Astrocyte of the spinal cord (primary cell): ENCODE measurements around the gene TMTC2.

Experiments
- DNase-seq: peaks from one replicate; pipeline ENCODE4 v3.0.0; 2011; ENCODE audit warnings: low read depth, low spot score
- H3K4me3 ChIP-seq: 2 replicates; pipeline ENCODE4 v1.5.1; 2011; ENCODE audit warnings: low read depth, mild to moderate bottlenecking, low read length, moderate library complexity
- in situ Hi-C: cut with HindIII; loops from 2 replicates; pipeline ENCODE4 v1.10.0; 2017; ENCODE audit warnings: low sequenced_read_pairs
- TF ChIP-seq, protein P1 (sequence below): IDR thresholded peaks from 2 replicates; pipeline ENCODE4 v1.5.1; 2012; ENCODE audit warnings: low read depth, mild to moderate bottlenecking, low read length, inconsistent platforms

The TMTC2 gene

DNA sequence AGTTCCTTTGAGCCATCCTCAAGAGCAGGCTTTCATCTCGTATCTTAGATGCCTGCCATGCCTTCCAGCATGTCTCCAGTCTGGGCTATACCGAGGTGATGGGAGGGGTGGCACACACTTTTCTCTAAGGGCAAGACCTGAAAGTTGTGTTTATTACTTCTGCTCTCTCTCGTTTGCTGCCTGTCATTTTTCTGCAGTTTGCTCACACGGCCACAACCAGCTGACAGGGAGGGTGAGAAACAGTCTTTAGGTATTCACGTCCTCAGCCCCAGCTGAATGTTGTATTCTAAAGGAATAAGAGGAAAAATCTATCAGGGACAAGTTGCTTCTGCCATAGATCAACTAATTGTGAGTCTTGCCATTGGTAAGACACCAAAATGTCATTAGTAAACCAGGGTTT, 88.0 kb downstream of the TMTC2 start:
- in situ Hi-C loops: no loop called here
- H3K4me3 ChIP-seq: no peak overlapping the region
- TF ChIP-seq, protein P1, sequence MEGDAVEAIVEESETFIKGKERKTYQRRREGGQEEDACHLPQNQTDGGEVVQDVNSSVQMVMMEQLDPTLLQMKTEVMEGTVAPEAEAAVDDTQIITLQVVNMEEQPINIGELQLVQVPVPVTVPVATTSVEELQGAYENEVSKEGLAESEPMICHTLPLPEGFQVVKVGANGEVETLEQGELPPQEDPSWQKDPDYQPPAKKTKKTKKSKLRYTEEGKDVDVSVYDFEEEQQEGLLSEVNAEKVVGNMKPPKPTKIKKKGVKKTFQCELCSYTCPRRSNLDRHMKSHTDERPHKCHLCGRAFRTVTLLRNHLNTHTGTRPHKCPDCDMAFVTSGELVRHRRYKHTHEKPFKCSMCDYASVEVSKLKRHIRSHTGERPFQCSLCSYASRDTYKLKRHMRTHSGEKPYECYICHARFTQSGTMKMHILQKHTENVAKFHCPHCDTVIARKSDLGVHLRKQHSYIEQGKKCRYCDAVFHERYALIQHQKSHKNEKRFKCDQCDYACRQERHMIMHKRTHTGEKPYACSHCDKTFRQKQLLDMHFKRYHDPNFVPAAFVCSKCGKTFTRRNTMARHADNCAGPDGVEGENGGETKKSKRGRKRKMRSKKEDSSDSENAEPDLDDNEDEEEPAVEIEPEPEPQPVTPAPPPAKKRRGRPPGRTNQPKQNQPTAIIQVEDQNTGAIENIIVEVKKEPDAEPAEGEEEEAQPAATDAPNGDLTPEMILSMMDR: no peak
- DNase-seq: no peak

DNA sequence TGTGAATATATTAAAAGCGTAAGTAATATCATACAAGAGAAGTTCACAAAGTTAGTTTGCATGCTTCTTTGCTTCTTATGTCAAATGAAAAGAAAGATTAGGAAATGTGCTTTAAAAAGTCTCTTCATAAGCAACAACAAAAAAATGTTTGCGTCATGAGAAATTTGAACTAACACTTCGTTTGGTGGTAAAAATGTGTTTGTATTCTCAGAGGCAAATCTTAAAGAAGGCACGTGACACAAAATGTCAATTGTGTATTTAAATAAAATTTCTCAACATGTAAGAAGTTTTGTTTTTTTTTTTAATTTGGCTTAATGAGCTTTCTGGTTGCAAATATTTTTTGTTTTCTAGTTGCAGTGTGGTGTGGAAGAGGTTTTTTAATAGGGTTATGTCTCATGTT, 93.8 kb downstream of the TMTC2 start:
- TF ChIP-seq, protein P1: no peak

DNA sequence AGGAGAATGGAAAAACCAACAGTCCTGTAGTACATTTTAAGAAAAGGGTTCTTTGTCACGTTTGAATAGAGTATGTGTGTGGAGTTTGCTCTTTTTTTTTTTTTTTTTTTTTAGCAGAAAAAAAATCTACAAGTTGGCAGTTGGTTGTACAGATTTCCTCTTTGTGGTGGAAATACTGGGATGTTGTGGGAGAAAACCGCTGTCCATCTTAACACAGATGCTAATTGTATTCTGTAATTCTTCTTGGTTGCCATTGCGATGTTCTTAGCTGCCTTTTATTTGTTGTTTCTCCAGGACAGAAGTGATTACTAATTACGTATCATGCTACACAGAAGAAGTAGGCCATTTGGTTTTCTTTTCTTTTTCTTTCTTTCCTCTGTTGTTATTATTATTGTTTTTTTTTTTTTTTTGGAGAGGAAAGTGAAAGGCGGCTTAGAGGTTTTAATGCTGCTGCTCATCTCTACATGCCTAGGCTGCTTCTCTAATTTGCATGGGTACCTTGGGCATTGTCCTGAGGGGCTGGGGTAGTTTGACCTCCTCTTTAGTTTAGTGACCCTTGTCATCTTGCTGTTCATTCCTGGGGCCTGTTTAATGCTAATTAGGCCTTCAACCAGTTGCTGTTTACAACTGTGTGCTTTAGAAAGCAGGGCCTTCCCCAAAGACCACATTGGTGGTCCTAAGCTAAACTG, 94.7 kb downstream of the TMTC2 start:
- TF ChIP-seq, protein P1: no peak
- in situ Hi-C loops: no loop called here
- H3K4me3 ChIP-seq: no peak overlapping the region
- no peak for DNase-seq

More for the DNA sequence above, 93.8 kb downstream of the TMTC2 start:
- H3K4me3 ChIP-seq: no peak overlapping the region
- DNase-seq: no peak
- in situ Hi-C loops: no loop called here

DNA sequence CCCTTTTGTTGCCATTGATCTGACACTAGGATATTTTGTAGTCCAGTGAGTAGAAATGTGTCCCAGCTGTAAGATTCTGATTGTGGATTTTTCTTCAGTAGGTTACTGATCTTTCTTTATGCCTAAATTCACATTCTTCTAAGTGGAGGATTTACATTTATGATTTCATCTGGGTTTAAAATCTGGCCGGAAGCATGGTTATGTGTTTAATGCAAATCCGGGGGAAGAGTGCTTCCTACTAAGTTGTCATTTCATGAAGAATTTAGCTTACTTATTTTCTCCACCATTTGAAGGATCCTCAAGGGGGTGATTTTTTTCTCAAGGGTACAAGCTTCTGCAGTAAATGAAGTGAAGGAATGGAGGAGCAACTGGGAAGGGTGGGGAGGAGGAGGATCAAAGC, 96.7 kb downstream of the TMTC2 start:
- TF ChIP-seq, protein P1: no peak
- no peak for DNase-seq
- no peak overlapping the region for H3K4me3 ChIP-seq
- in situ Hi-C loops: no loop called here

DNA sequence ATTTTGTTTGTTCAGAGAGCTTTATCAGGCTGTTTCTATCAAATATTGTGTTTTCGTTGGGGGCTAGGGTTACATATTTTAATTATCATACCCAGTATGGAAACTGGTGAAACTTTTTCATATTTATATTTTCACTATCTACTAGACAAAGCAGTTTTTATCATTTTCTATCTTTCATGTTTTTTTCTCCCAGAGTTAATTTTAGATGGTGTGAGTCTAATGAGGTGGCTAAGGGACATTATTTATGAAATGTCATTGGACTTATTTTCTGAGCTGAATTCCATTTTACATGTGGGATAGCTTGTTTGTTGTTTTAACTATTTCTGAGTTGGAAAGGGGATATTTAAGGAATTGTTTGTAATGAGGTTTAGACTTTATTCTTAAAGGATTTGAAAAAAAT, 100.3 kb downstream of the TMTC2 start:
- H3K4me3 ChIP-seq: no peak overlapping the region
- DNase-seq: no peak
- TF ChIP-seq, protein P1: no peak
- in situ Hi-C loops: no loop called here

DNA sequence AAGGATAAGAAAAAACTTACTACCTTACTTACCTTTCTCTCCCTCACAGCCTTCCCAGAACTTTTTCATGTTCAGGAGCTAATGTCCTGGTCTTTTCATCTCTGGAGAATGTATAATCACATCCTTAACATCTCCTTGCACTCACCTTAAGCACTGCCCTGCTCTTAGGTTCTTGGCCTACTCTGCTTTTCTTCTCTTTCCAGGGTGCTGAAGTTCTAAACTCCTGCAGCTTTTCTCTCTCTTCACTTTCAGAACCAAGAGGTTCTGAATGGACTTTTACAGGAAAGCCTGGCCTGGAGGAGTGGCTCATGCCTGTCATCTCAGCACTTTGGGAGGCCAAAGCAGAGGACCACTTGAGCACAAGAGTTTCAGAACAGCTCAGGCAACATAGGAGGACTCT, 101.9 kb downstream of the TMTC2 start:
- in situ Hi-C loops: no loop called here
- DNase-seq: no peak
- TF ChIP-seq, protein P1: no peak
- no peak overlapping the region for H3K4me3 ChIP-seq

DNA sequence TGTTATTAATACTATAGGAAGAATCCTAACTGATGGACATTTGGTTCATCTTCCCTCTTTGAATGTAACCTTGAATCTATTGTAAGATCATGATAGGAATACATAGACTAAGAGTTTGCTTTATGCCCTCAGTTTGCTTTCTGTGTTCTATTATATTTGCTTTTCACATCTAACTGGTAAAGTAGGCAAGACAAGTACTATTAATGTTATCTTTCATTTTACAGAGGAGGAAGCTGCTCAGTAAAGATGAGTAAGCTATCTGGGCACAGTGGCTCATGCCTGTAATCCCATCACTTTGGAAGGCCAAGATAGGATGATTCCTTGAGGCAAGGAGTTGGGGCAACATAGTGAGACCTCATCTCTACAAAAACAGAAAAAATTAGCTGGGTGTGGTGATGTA, 103.0 kb downstream of the TMTC2 start:
- no peak for DNase-seq
- no peak overlapping the region for H3K4me3 ChIP-seq
- in situ Hi-C loops: no loop called here
- TF ChIP-seq, protein P1: no peak
